T-helper 2 cell treated with Interferon-gamma antibody and Interleukin-4, amounts not matched to agents 100 ng/mL and 5 ng/mL, for 36 hours (primary cell): ENCODE results near the gene UGT1A1. TPM values are rescaled to one million over a fixed set of nuclear protein-coding genes. Genes with fewer than 3 reads are reported as not detected.

Experiments
- intact Hi-C: fragments of 100-400 bp; cut with micrococcal nuclease; formaldehyde crosslinking; loops from one replicate; pipeline ENCODE4 v1.15.1; 2023
- total RNA-seq: library from RNA; stranded (reverse); gene quantifications from 2 replicates; pipeline ENCODE4 v1.2.3, GENCODE V29; 2022

The UGT1A1 gene
- total RNA-seq, 1 donor from 2014 or later = not detected

- intact Hi-C loops = no loop called here
Measured at GRCh38 chr2:233796254-233796653, 36.2 kb downstream of the UGT1A1 start.

- intact Hi-C loops = no loop called here
Measured at GRCh38 chr2:233798335-233799086, 38.4 kb downstream of the UGT1A1 start.

GRCh38 chr2:233799087-233799665, 39.1 kb downstream of the UGT1A1 start:
- intact Hi-C loops = no loop called here

GRCh38 chr2:233799716-233800115, 39.6 kb downstream of the UGT1A1 start:
- intact Hi-C loops = no loop called here

GRCh38 chr2:233800208-233800607, 40.1 kb downstream of the UGT1A1 start:
- intact Hi-C loops = no loop called here

GRCh38 chr2:233801357-233802131, 41.5 kb downstream of the UGT1A1 start:
- intact Hi-C loops = no loop called here

GRCh38 chr2:233802132-233802815, 42.2 kb downstream of the UGT1A1 start:
- intact Hi-C loops = no loop called here

- intact Hi-C loops = no loop called here
Measured at GRCh38 chr2:233803292-233803911, 43.3 kb downstream of the UGT1A1 start.

GRCh38 chr2:233803994-233804393, 43.9 kb downstream of the UGT1A1 start:
- intact Hi-C loops = no loop called here

- intact Hi-C loops = no loop called here
Measured at GRCh38 chr2:233807215-233807865, 47.3 kb downstream of the UGT1A1 start.

- intact Hi-C loops = no loop called here
Measured at GRCh38 chr2:233807966-233808935, 48.2 kb downstream of the UGT1A1 start.

- intact Hi-C loops = no loop called here
Measured at GRCh38 chr2:233810385-233810784, 50.3 kb downstream of the UGT1A1 start.

GRCh38 chr2:233811087-233811486, 51.0 kb downstream of the UGT1A1 start:
- intact Hi-C loops = no loop called here

- intact Hi-C loops = no loop called here
Measured at GRCh38 chr2:233811732-233812131, 51.7 kb downstream of the UGT1A1 start.

GRCh38 chr2:233813236-233814055, 53.4 kb downstream of the UGT1A1 start:
- intact Hi-C loops = no loop called here

- intact Hi-C loops = no loop called here
Measured at GRCh38 chr2:233814056-233814835, 54.2 kb downstream of the UGT1A1 start.

- intact Hi-C loops = no loop called here
Measured at GRCh38 chr2:233815861-233816260, 55.8 kb downstream of the UGT1A1 start.

- intact Hi-C loops = no loop called here
Measured at GRCh38 chr2:233816334-233816733, 56.3 kb downstream of the UGT1A1 start.
